Nephron (organoid): ENCODE measurements around the gene EVI2A.
"Not testable (repeated sequence)": the region's sequence is repeated elsewhere in the genome, so short reads cannot be mapped to it uniquely, and the experiment has no call there.

ENCODE experiments used
- H3K27ac Mint-ChIP-seq, 3 experiments: 2 replicates each; pipeline ENCODE4 v1.8.0; 2020; ENCODE audit warnings: mixed read lengths in 3 of 3, mild to moderate bottlenecking in 2 of 3, moderate library complexity in 1 of 3
- H3K27me3 Mint-ChIP-seq: 2 replicates; pipeline ENCODE4 v1.8.0; 2021; ENCODE audit warnings: low read depth, mild to moderate bottlenecking, moderate library complexity, mixed read lengths
- H3K36me3 Mint-ChIP-seq: 2 replicates; pipeline ENCODE4 v1.8.0; 2020; ENCODE audit warnings: low read depth, mixed read lengths
- H3K4me1 Mint-ChIP-seq: 2 replicates; pipeline ENCODE4 v1.8.0; 2020; ENCODE audit warnings: mixed read lengths
- H3K4me3 Mint-ChIP-seq, 3 experiments: 2 replicates each; pipeline ENCODE4 v1.8.0; 2020; ENCODE audit warnings: mild to moderate bottlenecking in 3 of 3, mixed read lengths in 3 of 3, moderate library complexity in 2 of 3
- H3K9me3 Mint-ChIP-seq: 2 replicates; pipeline ENCODE4 v1.8.0; 2020; ENCODE audit warnings: mixed read lengths
- CTCF ChIP-seq, 3 experiments: fragments of 200-600 bp; sonication (generic); IDR thresholded peaks; one replicate each; pipeline ENCODE4 v1.5.0; 2021; ENCODE audit warnings: antibody characterized with exemption in 3 of 3; ENCODE audit not compliant: unreplicated experiment in 3 of 3

EVI2A gene

GRCh38 chr17:31291820-31292219, 29.6 kb downstream of the EVI2A start:
- H3K9me3 Mint-ChIP-seq, result no peaks in the 10 kb centered on the region
- H3K27ac Mint-ChIP-seq, result no peak overlapping the region
- H3K4me3 Mint-ChIP-seq, result no peak overlapping the region
- no peak for TF ChIP-seq CTCF (IDR thresholded peaks at IDR 0.05; ENCODE audit: unreplicated experiment in 3 of 3)
- peaks cover 23% of the 10 kb centered on the region for H3K36me3 Mint-ChIP-seq
- no peaks in the 10 kb centered on the region for H3K27me3 Mint-ChIP-seq
- H3K4me1 Mint-ChIP-seq, result no peaks in the 10 kb centered on the region

GRCh38 chr17:31289790-31290189, 31.6 kb downstream of the EVI2A start:
- no peaks in the 10 kb centered on the region for H3K4me1 Mint-ChIP-seq
- H3K9me3 Mint-ChIP-seq, result no peaks in the 10 kb centered on the region
- H3K36me3 Mint-ChIP-seq, result peaks cover 27% of the 10 kb centered on the region
- no peak overlapping the region for H3K4me3 Mint-ChIP-seq
- no peak overlapping the region for H3K27ac Mint-ChIP-seq
- TF ChIP-seq CTCF (IDR thresholded peaks at IDR 0.05; ENCODE audit: unreplicated experiment in 3 of 3), result no peak
- no peaks in the 10 kb centered on the region for H3K27me3 Mint-ChIP-seq

- H3K27ac Mint-ChIP-seq, H3K27me3 Mint-ChIP-seq, H3K4me3 Mint-ChIP-seq, H3K4me1 Mint-ChIP-seq, H3K9me3 Mint-ChIP-seq: not testable (repeated sequence)
- H3K36me3 Mint-ChIP-seq, result peaks cover 28% of the 10 kb centered on the region
These were observed 33.5 kb downstream of the EVI2A start for GRCh38 chr17:31287932-31288331.

- Mint-ChIP-seq H3K9me3 (no peaks in the 10 kb centered on the region), H3K27ac (no peak overlapping the region), H3K4me1 (no peaks in the 10 kb centered on the region), H3K4me3 (no peak overlapping the region), H3K27me3 (no peaks in the 10 kb centered on the region), H3K36me3 (peaks cover 31% of the 10 kb centered on the region)
- TF ChIP-seq CTCF (IDR thresholded peaks at IDR 0.05; ENCODE audit: unreplicated experiment in 3 of 3), result no peak
These were observed 34.8 kb downstream of the EVI2A start for GRCh38 chr17:31286587-31286986.

GRCh38 chr17:31283841-31284240, 37.6 kb downstream of the EVI2A start:
- Mint-ChIP-seq H3K36me3 (peaks cover 41% of the 10 kb centered on the region), H3K4me3 (no peak overlapping the region), H3K27ac (no peak overlapping the region), H3K9me3 (no peaks in the 10 kb centered on the region), H3K27me3 (no peaks in the 10 kb centered on the region), H3K4me1 (no peaks in the 10 kb centered on the region)
- TF ChIP-seq CTCF (IDR thresholded peaks at IDR 0.05; ENCODE audit: unreplicated experiment in 3 of 3), result no peak

GRCh38 chr17:31281061-31281460, 40.4 kb downstream of the EVI2A start:
- Mint-ChIP-seq H3K4me3 (no peak overlapping the region), H3K36me3 (peaks cover 43% of the 10 kb centered on the region), H3K4me1 (no peaks in the 10 kb centered on the region), H3K9me3 (no peaks in the 10 kb centered on the region), H3K27ac (no peak overlapping the region), H3K27me3 (no peaks in the 10 kb centered on the region)
- no peak for TF ChIP-seq CTCF (IDR thresholded peaks at IDR 0.05; ENCODE audit: unreplicated experiment in 3 of 3)
